Endothelial cell of umbilical vein (primary cell): ENCODE data around the gene MBTPS1.
"Not testable (repeated sequence)": the region's sequence is repeated elsewhere in the genome, so short reads cannot be mapped to it uniquely, and the experiment has no call there.

Source experiments
- CTCF ChIP-seq, 2 donors: IDR thresholded peaks; 1 replicate in 1 of 2; 2 replicates in 1 of 2; pipeline ENCODE4 v1.5.1; 2011; ENCODE audit warnings: low read length in 2 of 2, mild to moderate bottlenecking in 2 of 2, moderate library complexity in 2 of 2, control low read depth in 1 of 2, inconsistent platforms in 1 of 2, low read depth in 1 of 2; ENCODE audit not compliant: insufficient read depth in 1 of 2; ENCODE audit errors: extremely low read depth in 1 of 2
- EZH2 ChIP-seq: IDR thresholded peaks from 2 replicates; pipeline ENCODE4 v1.6.1; 2012; ENCODE audit warnings: borderline replicate concordance, low read depth, mild to moderate bottlenecking, moderate library complexity, low read length, inconsistent platforms; ENCODE audit not compliant: severe bottlenecking
- FOS ChIP-seq: IDR thresholded peaks from 2 replicates; pipeline ENCODE4 v1.6.1; 2011; ENCODE audit warnings: mild to moderate bottlenecking, low read length, moderate library complexity, borderline replicate concordance; ENCODE audit not compliant: insufficient read depth
- GATA2 ChIP-seq: IDR thresholded peaks from 2 replicates; pipeline ENCODE4 v1.7.0; 2011; ENCODE audit warnings: low read depth, mild to moderate bottlenecking, moderate library complexity, mixed read lengths, low read length; ENCODE audit not compliant: insufficient read length, insufficient read depth
- JUN ChIP-seq: IDR thresholded peaks from 2 replicates; pipeline ENCODE4 v1.6.1; 2011; ENCODE audit warnings: borderline replicate concordance, low read depth; ENCODE audit not compliant: insufficient read length, insufficient read depth
- MAX ChIP-seq: IDR thresholded peaks from 2 replicates; pipeline ENCODE4 v1.6.1; 2011; ENCODE audit not compliant: insufficient read depth, insufficient read length
- POLR2A ChIP-seq: IDR thresholded peaks from 2 replicates; pipeline ENCODE4 v1.6.1; 2012; ENCODE audit warnings: low read depth, mild to moderate bottlenecking, control low read depth, low read length
- POLR2AphosphoS5 ChIP-seq: IDR thresholded peaks from 2 replicates; pipeline ENCODE4 v1.6.1; 2012; ENCODE audit warnings: low read depth, mild to moderate bottlenecking, control low read depth, low read length, moderate library complexity; ENCODE audit not compliant: insufficient read depth

GRCh38 chr16:84118315-84118714, 1.6 kb upstream of the MBTPS1 start:
- TF ChIP-seq POLR2AphosphoS5; POLR2A; MAX; CTCF (IDR thresholded peaks at IDR 0.05; ENCODE audit: extremely low read depth in 1 of 2, insufficient read depth in 1 of 2, low read depth in 1 of 2, low read length in 2 of 2); GATA2; JUN; EZH2; FOS: not testable (repeated sequence)
